HG03442 (cell line): ENCODE results near the gene ECEL1.
"Not testable (repeated sequence)": the region's sequence is repeated elsewhere in the genome, so short reads cannot be mapped to it uniquely, and the experiment has no call there.

Source experiments
- ATAC-seq: cut with Tn5 transposase; IDR thresholded peaks from one replicate; pipeline ENCODE4 v1.9.1; 2021; ENCODE audit warnings: mild to moderate bottlenecking, moderate library complexity; ENCODE audit not compliant: unreplicated experiment

ECEL1 gene

GRCh38 chr2:232464544-232464885 is 23.1 kb downstream of the ECEL1 start:
- no peak for ATAC-seq

GRCh38 chr2:232463701-232464543 is 23.7 kb downstream of the ECEL1 start:
- ATAC-seq: no peak

DNA sequence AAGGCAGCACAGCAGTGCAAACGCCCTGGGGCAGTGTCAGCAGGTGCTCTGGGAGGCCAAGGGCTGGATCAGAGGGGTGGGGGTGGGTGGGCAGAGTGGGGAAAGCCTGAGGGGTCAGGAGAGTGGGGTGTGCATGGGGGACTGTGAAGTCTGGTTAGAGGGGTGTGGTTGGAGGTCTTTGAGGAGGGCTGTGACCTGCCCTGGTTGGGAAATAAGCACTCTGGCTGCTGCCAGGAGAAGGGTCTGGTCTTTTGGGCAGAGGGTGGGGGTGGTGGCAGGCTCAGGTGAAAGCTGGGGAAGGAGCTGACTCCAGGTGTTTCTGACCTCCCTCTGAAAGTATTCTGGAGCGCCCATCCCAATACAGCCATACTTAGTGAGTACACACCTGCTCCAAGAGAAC is 27.5 kb downstream of the ECEL1 start:
- ATAC-seq: no peak

DNA sequence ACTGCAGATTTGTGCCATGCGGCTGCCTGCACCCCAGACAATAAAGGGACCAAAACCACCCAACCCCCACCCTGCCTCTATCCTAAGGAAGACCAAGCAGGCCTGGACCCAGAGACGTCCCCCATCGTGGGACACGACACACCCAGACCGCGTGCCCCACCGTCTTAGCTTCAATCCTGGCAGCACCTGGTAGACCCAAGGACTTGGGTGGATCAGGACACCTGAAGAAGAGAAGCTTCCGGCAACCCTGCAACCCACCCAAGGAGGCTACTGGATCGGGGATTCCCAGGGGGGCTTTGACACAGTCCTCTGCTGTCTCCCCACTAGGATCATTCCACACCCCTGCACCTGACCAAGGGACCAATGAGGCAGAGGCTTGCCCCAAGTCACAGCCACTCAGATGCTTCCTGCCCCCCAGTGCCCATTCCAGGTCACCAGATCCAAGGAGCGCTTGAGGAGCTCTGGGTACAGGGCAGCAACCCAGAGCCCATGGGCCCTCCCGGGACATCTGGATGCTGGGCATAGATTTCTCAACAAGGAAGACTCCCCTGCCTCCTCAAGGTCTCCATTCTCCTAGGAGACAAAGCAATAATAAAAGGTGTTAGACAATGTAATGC is 28.1 kb downstream of the ECEL1 start:
- no peak for ATAC-seq

- no peak for ATAC-seq
Measured at GRCh38 chr2:232458661-232459418, 28.8 kb downstream of the ECEL1 start.

DNA sequence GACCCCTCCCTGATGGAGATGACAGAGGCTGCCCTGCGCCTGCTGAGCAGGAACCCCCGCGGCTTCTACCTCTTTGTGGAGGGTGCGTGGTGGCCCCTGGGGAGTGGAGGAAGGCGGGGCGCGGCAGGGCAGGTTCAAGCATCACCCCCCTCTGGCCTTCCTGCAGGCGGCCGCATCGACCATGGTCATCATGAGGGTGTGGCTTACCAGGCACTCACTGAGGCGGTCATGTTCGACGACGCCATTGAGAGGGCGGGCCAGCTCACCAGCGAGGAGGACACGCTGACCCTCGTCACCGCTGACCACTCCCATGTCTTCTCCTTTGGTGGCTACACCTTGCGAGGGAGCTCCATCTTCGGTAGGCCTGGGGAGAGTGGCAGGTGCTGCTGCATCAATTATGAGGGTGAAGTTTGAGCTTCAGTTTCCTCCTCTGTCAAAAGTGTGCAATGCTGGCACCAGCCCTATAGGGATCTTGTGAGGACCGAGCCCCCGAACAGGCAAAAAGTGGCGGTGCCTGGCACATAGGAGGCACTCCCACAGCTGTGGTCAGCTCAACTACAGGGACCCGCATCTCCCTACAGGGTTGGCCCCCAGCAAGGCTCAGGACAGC is 29.5 kb downstream of the ECEL1 start:
- no peak for ATAC-seq

- no peak for ATAC-seq
Measured at GRCh38 chr2:232457121-232458011, 30.3 kb downstream of the ECEL1 start.

GRCh38 chr2:232456296-232457120 is 31.1 kb downstream of the ECEL1 start:
- ATAC-seq: no peak

- no peak for ATAC-seq
Measured at GRCh38 chr2:232455426-232456255, 32.0 kb downstream of the ECEL1 start, which contains the start of gene ALPI. TSS of gene ALPI (plus strand) at chr2:232456153. CDS start at chr2:232456200, 47 bp downstream.

- no peak for ATAC-seq
Measured at GRCh38 chr2:232454630-232455029, 33.0 kb downstream of the ECEL1 start.

GRCh38 chr2:232451645-232452044 is 36.0 kb downstream of the ECEL1 start:
- ATAC-seq: not testable (repeated sequence)

GRCh38 chr2:232449964-232450363 is 37.7 kb downstream of the ECEL1 start:
- no peak for ATAC-seq

- ATAC-seq: no peak
Measured at GRCh38 chr2:232448304-232448690, 39.3 kb downstream of the ECEL1 start.

GRCh38 chr2:232447638-232448303 is 39.9 kb downstream of the ECEL1 start:
- no peak for ATAC-seq

- ATAC-seq: no peak
Measured at GRCh38 chr2:232447091-232447620, 40.5 kb downstream of the ECEL1 start.

GRCh38 chr2:232446266-232446777 is 41.3 kb downstream of the ECEL1 start:
- not testable (repeated sequence) for ATAC-seq

DNA sequence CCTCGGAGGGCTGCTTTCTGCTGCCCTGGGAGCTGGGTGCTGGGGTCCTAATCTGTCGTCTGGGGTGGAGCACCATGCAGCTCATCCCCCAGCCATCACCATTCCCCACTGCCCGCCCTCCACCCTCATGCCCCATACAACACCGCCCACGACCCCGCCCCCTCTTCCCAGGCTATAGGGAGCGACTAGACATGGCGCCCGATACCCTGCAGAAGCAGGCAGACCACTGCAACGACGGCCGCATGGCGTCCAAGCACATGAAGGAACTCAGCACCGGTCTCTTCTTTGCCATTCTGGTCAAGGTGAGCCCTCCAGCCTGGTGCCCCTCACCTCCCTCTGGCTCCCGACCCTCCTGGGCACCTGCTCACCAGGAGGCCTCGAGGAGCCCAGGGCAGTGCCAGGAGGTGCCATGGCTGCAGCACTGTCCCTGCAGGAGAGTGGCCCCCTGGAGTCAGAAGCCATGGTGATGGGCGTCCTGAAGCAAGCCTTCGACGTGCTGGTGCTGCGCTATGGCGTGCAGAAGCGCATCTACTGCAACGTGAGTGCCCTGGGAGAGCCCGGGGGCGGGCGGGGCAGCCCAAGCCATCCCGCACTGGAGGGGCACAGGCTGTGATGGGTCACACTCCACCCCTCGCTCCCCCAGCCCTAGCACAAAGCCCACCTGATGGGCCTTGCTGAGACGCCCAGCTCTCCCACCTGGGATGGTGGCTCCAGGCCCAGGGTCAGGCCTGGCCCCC is 42.3 kb downstream of the ECEL1 start:
- not testable (repeated sequence) for ATAC-seq
